Measurements from ENCODE around the gene CLDND2.
"Not testable (repeated sequence)": the region's sequence is repeated elsewhere in the genome, so short reads cannot be mapped to it uniquely, and the experiment has no call there.

Gene CLDND2

GRCh38 chr19:51368366-51369282 is at the start of gene CLDND2:
CLDND2 (minus strand) TSS chr19:51369003; CDS start chr19:51368577, 426 bp downstream.
- peak within 1 kb of the TSS; percentile 81 for H3K4me3 ChIP-seq (ENCODE audit: low read depth, low read length)
- H3K27me3 ChIP-seq (ENCODE audit: control insufficient read depth, insufficient read depth, low read length): 0 out of 2 replicates have a peak, but pooled peaks cover 3% of the 10 kb centered on the region
- H3K4me1 ChIP-seq (ENCODE audit: control insufficient read depth, insufficient read depth, low read length): peaks cover 24% of the 10 kb centered on the region
- no peaks in the 10 kb centered on the region for H3K9me3 ChIP-seq (ENCODE audit: control insufficient read depth, insufficient read depth, low read depth, low read length)
- H3K9ac ChIP-seq (ENCODE audit: low read length): peak within 1 kb of the TSS; percentile 83
- peak within 1 kb of the TSS; percentile 78 for H3K27ac ChIP-seq (ENCODE audit: low read depth, low read length)
- H3K36me3 ChIP-seq (ENCODE audit: control insufficient read depth, insufficient read depth, low read length): no peaks in the 10 kb centered on the region

- no peak overlapping the region for H3K4me3 ChIP-seq (ENCODE audit: low read depth, low read length)
- no peaks in the 10 kb centered on the region for H3K9me3 ChIP-seq (ENCODE audit: control insufficient read depth, insufficient read depth, low read depth, low read length)
- H3K9ac ChIP-seq (ENCODE audit: low read length): no peak overlapping the region
- no peaks in the 10 kb centered on the region; the same call in 1 of the 2 replicates for H3K36me3 ChIP-seq (ENCODE audit: control insufficient read depth, insufficient read depth, low read length)
- H3K27ac ChIP-seq (ENCODE audit: low read depth, low read length): no peak overlapping the region
- peaks cover 7% of the 10 kb centered on the region; the same call in 1 of the 2 replicates for H3K4me1 ChIP-seq (ENCODE audit: control insufficient read depth, insufficient read depth, low read length)
- peaks cover 17% of the 10 kb centered on the region for H3K27me3 ChIP-seq (ENCODE audit: control insufficient read depth, insufficient read depth, low read length)
Observed at GRCh38 chr19:51417810-51418157, 49.0 kb upstream of the CLDND2 start.

- no peak within 1 kb of the TSS for H3K9ac ChIP-seq (ENCODE audit: low read length)
Observed at GRCh38 chr19:51417107-51417809, 48.5 kb upstream of the CLDND2 start, which contains the start of gene SIGLEC10. SIGLEC10 (minus strand) TSS chr19:51417642; CDS start chr19:51417581, 61 bp downstream.

GRCh38 chr19:51416422-51416821 is 47.6 kb upstream of the CLDND2 start:
- H3K36me3 ChIP-seq (ENCODE audit: control insufficient read depth, insufficient read depth, low read length); H3K4me3 ChIP-seq (ENCODE audit: low read depth, low read length); H3K4me1 ChIP-seq (ENCODE audit: control insufficient read depth, insufficient read depth, low read length); H3K27ac ChIP-seq (ENCODE audit: low read depth, low read length); H3K9me3 ChIP-seq (ENCODE audit: control insufficient read depth, insufficient read depth, low read depth, low read length); H3K9ac ChIP-seq (ENCODE audit: low read length): not testable (repeated sequence)
- H3K27me3 ChIP-seq (ENCODE audit: control insufficient read depth, insufficient read depth, low read length): peaks cover 16% of the 10 kb centered on the region

More at GRCh38 chr19:51417107-51417809, 48.5 kb upstream of the CLDND2 start, which contains the start of gene SIGLEC10:
- Histone ChIP-seq H3K27me3 (ENCODE audit: control insufficient read depth, insufficient read depth, low read length) (peaks cover 17% of the 10 kb centered on the region), H3K36me3 (ENCODE audit: control insufficient read depth, insufficient read depth, low read length) (no peaks in the 10 kb centered on the region; the same call in 1 of the 2 replicates), H3K9me3 (ENCODE audit: control insufficient read depth, insufficient read depth, low read depth, low read length) (no peaks in the 10 kb centered on the region), H3K4me3 (ENCODE audit: low read depth, low read length) (no peak within 1 kb of the TSS), H3K27ac (ENCODE audit: low read depth, low read length) (no peak within 1 kb of the TSS), H3K4me1 (ENCODE audit: control insufficient read depth, insufficient read depth, low read length) (peaks cover 7% of the 10 kb centered on the region; the same call in 1 of the 2 replicates)

GRCh38 chr19:51415187-51415586 is 46.4 kb upstream of the CLDND2 start:
- Histone ChIP-seq H3K36me3 (ENCODE audit: control insufficient read depth, insufficient read depth, low read length) (no peaks in the 10 kb centered on the region; the same call in 1 of the 2 replicates), H3K27me3 (ENCODE audit: control insufficient read depth, insufficient read depth, low read length) (peaks cover 8% of the 10 kb centered on the region; the same call in 1 of the 2 replicates), H3K4me3 (ENCODE audit: low read depth, low read length) (no peak overlapping the region), H3K4me1 (ENCODE audit: control insufficient read depth, insufficient read depth, low read length) (peaks cover 3% of the 10 kb centered on the region; the same call in 1 of the 2 replicates), H3K9me3 (ENCODE audit: control insufficient read depth, insufficient read depth, low read depth, low read length) (no peaks in the 10 kb centered on the region), H3K9ac (ENCODE audit: low read length) (no peak overlapping the region), H3K27ac (ENCODE audit: low read depth, low read length) (no peak overlapping the region)

- Histone ChIP-seq H3K9ac (ENCODE audit: low read length) (no peak overlapping the region), H3K36me3 (ENCODE audit: control insufficient read depth, insufficient read depth, low read length) (no peaks in the 10 kb centered on the region; the same call in 1 of the 2 replicates), H3K4me1 (ENCODE audit: control insufficient read depth, insufficient read depth, low read length) (peaks cover 19% of the 10 kb centered on the region), H3K27me3 (ENCODE audit: control insufficient read depth, insufficient read depth, low read length) (no peaks in the 10 kb centered on the region), H3K27ac (ENCODE audit: low read depth, low read length) (no peak overlapping the region), H3K4me3 (ENCODE audit: low read depth, low read length) (no peak overlapping the region), H3K9me3 (ENCODE audit: control insufficient read depth, insufficient read depth, low read depth, low read length) (peaks cover 3% of the 10 kb centered on the region; the same call in 1 of the 2 replicates)
Observed at GRCh38 chr19:51410950-51411748, 42.3 kb upstream of the CLDND2 start.

- no peaks in the 10 kb centered on the region for H3K27me3 ChIP-seq (ENCODE audit: control insufficient read depth, insufficient read depth, low read length)
Observed at GRCh38 chr19:51407511-51408131, 38.8 kb upstream of the CLDND2 start.

GRCh38 chr19:51402117-51402516 is 33.3 kb upstream of the CLDND2 start:
- no peaks in the 10 kb centered on the region for H3K4me1 ChIP-seq (ENCODE audit: control insufficient read depth, insufficient read depth, low read length)
- no peak overlapping the region for H3K4me3 ChIP-seq (ENCODE audit: low read depth, low read length)
- H3K9me3 ChIP-seq (ENCODE audit: control insufficient read depth, insufficient read depth, low read depth, low read length): peaks cover 37% of the 10 kb centered on the region
- H3K9ac ChIP-seq (ENCODE audit: low read length): no peak overlapping the region
- H3K36me3 ChIP-seq (ENCODE audit: control insufficient read depth, insufficient read depth, low read length): peaks cover 6% of the 10 kb centered on the region
- H3K27me3 ChIP-seq (ENCODE audit: control insufficient read depth, insufficient read depth, low read length): no peaks in the 10 kb centered on the region
- H3K27ac ChIP-seq (ENCODE audit: low read depth, low read length): no peak overlapping the region

More at GRCh38 chr19:51407511-51408131, 38.8 kb upstream of the CLDND2 start:
- Histone ChIP-seq H3K27ac (ENCODE audit: low read depth, low read length) (no peak overlapping the region), H3K4me1 (ENCODE audit: control insufficient read depth, insufficient read depth, low read length) (peaks cover 19% of the 10 kb centered on the region), H3K4me3 (ENCODE audit: low read depth, low read length) (no peak overlapping the region), H3K9ac (ENCODE audit: low read length) (no peak overlapping the region), H3K9me3 (ENCODE audit: control insufficient read depth, insufficient read depth, low read depth, low read length) (peaks cover 20% of the 10 kb centered on the region), H3K36me3 (ENCODE audit: control insufficient read depth, insufficient read depth, low read length) (peaks cover 6% of the 10 kb centered on the region)

GRCh38 chr19:51399936-51400335 is 31.1 kb upstream of the CLDND2 start:
- H3K4me3 ChIP-seq (ENCODE audit: low read depth, low read length); H3K27ac ChIP-seq (ENCODE audit: low read depth, low read length); H3K27me3 ChIP-seq (ENCODE audit: control insufficient read depth, insufficient read depth, low read length); H3K9ac ChIP-seq (ENCODE audit: low read length); H3K36me3 ChIP-seq (ENCODE audit: control insufficient read depth, insufficient read depth, low read length); H3K4me1 ChIP-seq (ENCODE audit: control insufficient read depth, insufficient read depth, low read length): not testable (repeated sequence)
- peaks cover 29% of the 10 kb centered on the region for H3K9me3 ChIP-seq (ENCODE audit: control insufficient read depth, insufficient read depth, low read depth, low read length)

- no peaks in the 10 kb centered on the region for H3K27me3 ChIP-seq (ENCODE audit: control insufficient read depth, insufficient read depth, low read length)
- no peak overlapping the region for H3K27ac ChIP-seq (ENCODE audit: low read depth, low read length)
- H3K9ac ChIP-seq (ENCODE audit: low read length): no peak overlapping the region
- H3K4me3 ChIP-seq (ENCODE audit: low read depth, low read length): no peak overlapping the region
- peaks cover 6% of the 10 kb centered on the region for H3K36me3 ChIP-seq (ENCODE audit: control insufficient read depth, insufficient read depth, low read length)
- 0 out of 2 replicates have a peak, but pooled peaks cover 7% of the 10 kb centered on the region for H3K4me1 ChIP-seq (ENCODE audit: control insufficient read depth, insufficient read depth, low read length)
- peaks cover 29% of the 10 kb centered on the region for H3K9me3 ChIP-seq (ENCODE audit: control insufficient read depth, insufficient read depth, low read depth, low read length)
Observed at GRCh38 chr19:51399231-51399630, 30.4 kb upstream of the CLDND2 start.
